Occipital lobe (tissue), 3 donors: ENCODE measurements around the gene CCDC27. TPM values are rescaled to one million over a fixed set of nuclear protein-coding genes. Genes with fewer than 3 reads are reported as not detected.

Source experiments
- DNase-seq: peaks from one replicate; lab custom pipeline; 2025; lab: John Stamatoyannopoulos, UW
- small RNA-seq: library from RNA; depleted of rRNA; stranded (forward); fragments of <200 nt; gene quantifications from one replicate; pipeline ENCODE3, GENCODE V24; 2014
- total RNA-seq: library from RNA; depleted of rRNA; stranded (reverse); fragments of >200 nt; gene quantifications from one replicate; pipeline ENCODE4 v1.2.3, GENCODE V29; 2014

The CCDC27 gene
- total RNA-seq, 1 donor from 2014 or later = not detected

DNA sequence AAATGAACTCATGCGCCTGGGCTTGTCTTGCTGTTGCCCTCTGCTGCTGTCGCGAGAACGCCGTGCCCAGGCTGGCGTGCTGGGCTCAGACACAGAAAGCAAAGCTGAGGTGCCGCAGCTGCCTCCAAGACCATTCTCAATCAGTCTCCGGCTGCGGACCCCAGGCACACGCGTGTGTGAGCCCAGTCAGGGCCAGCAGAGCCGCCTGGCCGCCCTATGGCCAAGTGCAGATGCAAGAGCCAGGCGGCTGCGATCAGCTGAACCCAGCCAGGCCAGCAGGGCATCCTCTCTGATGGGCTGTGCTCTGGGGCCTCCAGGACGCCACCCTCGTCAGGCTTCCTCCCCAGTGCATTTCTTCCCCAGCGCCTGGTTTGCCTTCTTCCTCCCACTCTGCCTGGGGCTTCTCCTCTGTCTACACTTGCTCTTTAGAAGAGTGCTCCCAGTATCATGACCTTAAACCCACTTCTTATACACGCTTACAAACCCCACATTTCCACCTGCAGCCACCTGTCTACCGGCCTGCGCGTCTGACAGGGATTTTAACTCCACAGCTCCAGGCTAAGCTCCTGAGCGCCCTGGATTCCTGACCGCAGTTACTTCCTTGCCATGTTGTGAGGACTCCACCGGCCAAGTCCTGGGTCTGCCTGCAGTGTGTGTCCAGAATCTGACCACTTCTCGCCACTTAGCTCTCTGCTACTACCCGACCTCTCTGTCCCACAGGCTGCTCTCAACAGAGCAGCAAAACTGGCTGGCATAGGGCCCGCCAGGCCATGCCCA, 65.8 kb downstream of the CCDC27 start:
- no peak for DNase-seq

DNA sequence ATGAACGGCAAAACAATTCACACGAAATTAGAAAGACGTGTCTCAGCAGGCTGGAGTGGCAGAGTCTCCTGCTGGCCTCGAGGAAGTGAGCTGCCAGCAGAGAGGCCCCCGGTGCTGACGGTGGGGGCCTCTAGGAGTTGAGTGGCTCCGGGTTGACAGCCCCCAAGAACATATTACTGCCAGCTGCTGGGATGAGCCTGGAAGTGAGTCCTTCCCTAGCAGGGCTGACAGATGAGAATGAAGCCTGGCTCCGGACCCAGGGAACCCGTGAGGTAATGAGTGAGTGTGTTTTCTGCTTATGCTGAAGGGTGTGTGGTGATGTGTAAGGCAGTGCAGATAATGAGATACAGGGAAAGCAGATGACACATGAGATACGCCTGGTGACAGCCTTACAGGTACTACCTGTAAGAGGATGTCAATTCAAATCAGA, 67.5 kb downstream of the CCDC27 start:
- no peak for DNase-seq

DNA sequence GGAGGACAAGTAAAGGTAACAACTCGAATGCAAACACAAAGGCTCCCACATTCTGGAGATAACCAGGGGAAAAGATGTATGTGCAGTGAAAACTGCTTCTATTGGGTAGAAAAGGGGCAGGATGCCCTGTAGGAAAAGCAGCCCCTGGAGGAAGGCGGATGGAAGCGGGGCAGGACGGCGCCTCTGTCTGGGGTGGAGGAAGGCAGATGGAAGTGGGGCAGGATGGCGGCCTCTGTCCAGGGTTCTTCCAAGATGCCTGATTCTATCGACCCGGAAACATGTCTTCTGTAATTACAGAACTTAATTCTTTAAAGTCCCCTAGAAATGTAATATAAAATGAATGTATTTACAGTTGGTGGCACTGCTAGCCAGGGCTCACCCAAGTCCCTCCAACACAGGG, 68.1 kb downstream of the CCDC27 start:
- DNase-seq = no peak

DNA sequence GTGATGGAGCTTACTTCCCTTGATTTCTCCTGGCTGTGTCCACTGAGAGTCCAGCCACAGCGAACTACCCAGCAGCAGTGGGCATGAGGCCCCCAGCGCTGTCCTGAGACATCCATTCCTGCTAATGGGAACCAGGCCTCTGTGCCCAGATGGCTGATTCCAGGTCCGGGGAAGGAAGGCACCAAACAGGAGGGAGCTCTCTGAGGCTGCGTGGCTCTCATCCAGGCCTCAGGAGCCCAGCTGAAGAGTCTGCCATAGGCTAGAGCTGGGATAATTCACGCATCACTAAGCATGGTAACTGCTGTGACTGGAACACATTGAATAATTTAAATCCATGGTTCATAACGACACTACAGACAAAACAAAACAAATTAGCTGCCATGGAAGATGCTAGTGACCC, 68.8 kb downstream of the CCDC27 start:
- DNase-seq = no peak

Small RNAs within 50 kb of the gene (small RNA-seq; reads per million reads assigned to genes)
- gene RF02197 (not detected), gene RN7SL574P (not detected)

Other genes with a start within 250 kb of the CCDC27 start
- 6.4 TPM for gene MEGF6, start 140.9 kb upstream of the CCDC27 start, total RNA-seq
- 19.0 TPM for gene TPRG1L, start 127.4 kb upstream of the CCDC27 start, total RNA-seq
- gene WRAP73, start 102.3 kb upstream of the CCDC27 start, total RNA-seq = 10.8 TPM
- 0.16 TPM for gene TP73, start 99.9 kb upstream of the CCDC27 start, total RNA-seq
- 2.0 TPM for gene SMIM1, start 20.3 kb downstream of the CCDC27 start, total RNA-seq
- gene LRRC47, start 44.0 kb downstream of the CCDC27 start, total RNA-seq = 31.4 TPM
- 16.7 TPM for gene CEP104, start 104.8 kb downstream of the CCDC27 start, total RNA-seq
- gene DFFB, start 105.0 kb downstream of the CCDC27 start, total RNA-seq = 12.6 TPM
- gene C1orf174, start 147.8 kb downstream of the CCDC27 start, total RNA-seq = 17.3 TPM